Cardiac fibroblast (primary cell): ENCODE data around the gene PRKCH.

Experiments used
- DNase-seq, 2 donors: peaks; one replicate each; pipeline versions ENCODE4 v3.0.0 to v3.0.0-alpha.2; 2010; ENCODE audit warnings: low read depth in 2 of 2
- H3K4me3 ChIP-seq, 2 donors: replicated peaks in 1 of 2; 1 replicate in 1 of 2; 2 replicates in 1 of 2; pipeline ENCODE4 v1.5.1; 2011; ENCODE audit warnings: low read depth in 2 of 2, low read length in 2 of 2, mild to moderate bottlenecking in 2 of 2, moderate library complexity in 1 of 2
- TF ChIP-seq, protein P1 (sequence below): IDR thresholded peaks from one replicate; pipeline ENCODE4 v1.5.1; 2011; ENCODE audit warnings: low read depth, mild to moderate bottlenecking, low read length, inconsistent platforms

Gene PRKCH

DNA sequence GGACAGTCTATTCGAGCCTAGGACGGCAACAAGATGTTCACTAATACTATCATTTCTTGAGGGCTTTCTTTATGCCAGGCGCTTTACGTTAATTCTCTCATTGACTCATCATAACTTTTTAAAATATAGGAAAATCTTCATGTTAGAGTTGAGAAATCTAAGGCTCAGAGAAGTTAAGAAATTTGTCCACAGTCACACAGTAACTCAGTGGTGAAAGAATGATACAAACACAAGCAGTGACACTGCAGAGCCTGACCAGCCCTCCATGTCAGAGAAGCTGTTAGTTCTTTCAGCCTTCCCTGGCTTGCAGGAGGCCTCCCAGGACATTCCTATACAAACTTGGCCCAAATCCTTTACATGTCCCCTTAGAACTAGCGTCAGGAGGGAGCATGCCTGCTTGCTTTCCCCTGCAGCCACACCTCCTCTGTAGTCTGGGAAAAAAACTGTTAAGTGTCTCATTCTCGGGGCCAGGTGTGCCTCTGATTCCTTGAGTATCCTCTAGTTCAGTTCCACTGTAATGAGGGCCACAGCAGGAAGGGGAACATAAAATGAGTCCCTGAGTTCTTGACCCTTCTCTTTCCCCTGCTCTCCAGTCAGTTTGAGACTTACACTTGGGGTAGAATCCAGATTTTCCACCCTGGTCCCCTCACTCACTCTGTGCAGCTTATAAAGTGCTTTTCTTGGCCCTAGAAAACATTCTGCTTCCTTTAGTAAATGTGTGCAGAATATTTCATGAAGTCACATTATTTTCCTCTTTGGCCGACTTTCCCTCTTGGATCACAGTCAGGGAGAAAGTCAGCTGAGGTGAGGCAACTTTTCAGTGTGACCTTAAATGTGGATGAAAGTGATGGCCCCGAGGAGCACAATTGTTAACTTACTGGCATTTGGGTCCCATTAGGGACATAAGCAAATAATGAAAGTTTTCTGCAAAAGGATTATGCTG, 221.7 kb downstream of the PRKCH start:
- TF ChIP-seq, protein P1, sequence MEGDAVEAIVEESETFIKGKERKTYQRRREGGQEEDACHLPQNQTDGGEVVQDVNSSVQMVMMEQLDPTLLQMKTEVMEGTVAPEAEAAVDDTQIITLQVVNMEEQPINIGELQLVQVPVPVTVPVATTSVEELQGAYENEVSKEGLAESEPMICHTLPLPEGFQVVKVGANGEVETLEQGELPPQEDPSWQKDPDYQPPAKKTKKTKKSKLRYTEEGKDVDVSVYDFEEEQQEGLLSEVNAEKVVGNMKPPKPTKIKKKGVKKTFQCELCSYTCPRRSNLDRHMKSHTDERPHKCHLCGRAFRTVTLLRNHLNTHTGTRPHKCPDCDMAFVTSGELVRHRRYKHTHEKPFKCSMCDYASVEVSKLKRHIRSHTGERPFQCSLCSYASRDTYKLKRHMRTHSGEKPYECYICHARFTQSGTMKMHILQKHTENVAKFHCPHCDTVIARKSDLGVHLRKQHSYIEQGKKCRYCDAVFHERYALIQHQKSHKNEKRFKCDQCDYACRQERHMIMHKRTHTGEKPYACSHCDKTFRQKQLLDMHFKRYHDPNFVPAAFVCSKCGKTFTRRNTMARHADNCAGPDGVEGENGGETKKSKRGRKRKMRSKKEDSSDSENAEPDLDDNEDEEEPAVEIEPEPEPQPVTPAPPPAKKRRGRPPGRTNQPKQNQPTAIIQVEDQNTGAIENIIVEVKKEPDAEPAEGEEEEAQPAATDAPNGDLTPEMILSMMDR = no peak
- no peak overlapping the region for H3K4me3 ChIP-seq
- DNase-seq = peak in 1 of 2 donors; percentile 81

DNA sequence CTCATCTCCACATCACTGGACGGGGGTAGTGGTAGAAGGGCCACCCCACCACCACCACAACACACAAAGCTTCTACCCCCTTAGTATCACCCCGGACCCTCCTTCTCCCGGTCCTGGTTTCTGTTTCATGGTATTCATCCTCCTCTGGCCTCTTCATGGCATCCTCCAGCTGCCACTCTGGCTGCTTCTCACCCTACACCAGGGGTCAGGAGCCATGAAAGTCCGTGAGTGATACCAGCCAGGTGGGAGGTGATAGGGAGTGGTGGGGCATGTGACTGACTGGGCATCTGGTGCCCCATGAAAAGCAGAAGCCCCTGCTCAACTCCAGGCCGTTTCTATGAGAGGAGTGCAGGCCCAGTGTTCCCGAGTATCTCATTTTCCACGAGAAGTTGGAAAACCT, 222.6 kb downstream of the PRKCH start:
- H3K4me3 ChIP-seq = no peak overlapping the region
- TF ChIP-seq, protein P1 = no peak
- no peak for DNase-seq

DNA sequence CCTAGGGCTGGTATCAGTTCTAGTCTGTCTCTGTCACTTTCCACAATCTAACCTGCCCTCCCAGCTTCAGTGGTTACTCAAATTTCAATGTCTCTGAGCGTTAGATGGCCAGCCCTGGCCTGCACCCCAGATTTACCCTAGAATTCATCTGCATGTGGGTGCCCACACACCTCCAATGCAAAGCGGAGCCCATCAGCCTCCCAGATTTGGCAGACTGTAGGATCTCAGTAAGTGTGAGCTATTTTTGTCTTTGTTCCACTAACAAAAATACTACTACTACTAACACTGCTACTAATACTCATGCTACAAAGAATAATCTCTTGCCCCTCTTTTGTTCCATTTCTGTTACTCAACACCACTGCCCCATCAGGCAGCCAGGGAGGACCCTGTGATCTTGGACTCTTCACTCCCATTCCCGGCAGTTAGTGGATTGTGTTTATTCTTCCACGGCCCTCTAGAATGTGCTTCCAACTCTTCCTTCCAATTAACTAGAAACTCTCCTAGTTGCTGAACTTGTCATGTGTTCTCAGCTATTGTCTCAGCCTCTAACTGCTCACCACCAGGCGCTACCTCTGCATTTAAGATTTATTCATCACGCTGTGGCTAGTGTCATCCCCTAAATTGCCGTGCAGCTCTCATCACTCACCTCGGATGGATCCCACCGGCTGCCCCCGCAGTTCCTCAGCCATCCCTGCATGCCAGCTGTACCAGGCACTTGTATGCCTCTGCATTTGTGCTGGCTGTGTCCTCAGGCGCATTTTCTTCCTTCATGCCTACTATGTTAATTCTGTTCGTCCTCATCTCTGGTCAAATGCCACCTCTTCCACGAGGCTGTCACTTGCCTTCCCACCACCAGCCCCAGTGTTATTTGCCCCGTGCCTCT, 223.3 kb downstream of the PRKCH start:
- no peak overlapping the region for H3K4me3 ChIP-seq
- peak in 1 of 2 donors; percentile 39 for DNase-seq
- TF ChIP-seq, protein P1 = no peak

DNA sequence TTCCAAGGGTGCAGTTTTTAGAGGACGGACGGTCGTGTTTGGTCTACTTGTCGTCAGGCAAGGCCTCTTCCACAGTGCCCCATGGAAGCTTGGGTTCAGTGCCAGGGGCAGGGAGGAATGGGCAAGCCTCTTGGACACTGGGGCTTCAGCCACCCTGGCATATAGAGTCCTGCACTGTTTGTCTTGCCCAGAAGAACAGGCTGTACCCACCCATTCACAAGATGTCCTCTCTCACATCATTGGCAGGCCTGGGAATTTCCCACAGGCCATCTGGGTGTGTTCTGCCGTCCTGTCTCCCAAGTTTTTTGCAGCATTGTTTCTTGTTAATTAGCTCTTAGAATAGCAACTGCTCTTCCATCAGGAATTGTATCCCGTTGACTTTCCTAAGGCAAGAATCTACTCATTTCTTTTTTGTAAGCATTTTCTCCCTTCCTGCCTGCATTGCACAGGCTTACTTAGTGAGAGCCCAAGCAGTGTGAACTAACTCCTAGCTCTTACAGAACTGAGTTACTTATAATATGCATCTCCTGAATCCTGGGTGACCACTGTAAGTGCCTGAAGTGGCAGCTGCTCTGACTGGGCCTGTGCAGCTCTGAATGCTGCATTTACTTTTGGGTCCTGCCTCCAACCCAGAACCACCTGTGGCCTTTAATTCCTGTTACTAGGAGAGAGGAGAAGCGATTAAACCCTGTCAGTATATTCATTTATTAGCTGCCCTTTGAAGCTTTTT, 224.5 kb downstream of the PRKCH start:
- DNase-seq = no peak
- TF ChIP-seq, protein P1 = no peak
- H3K4me3 ChIP-seq = no peak overlapping the region

DNA sequence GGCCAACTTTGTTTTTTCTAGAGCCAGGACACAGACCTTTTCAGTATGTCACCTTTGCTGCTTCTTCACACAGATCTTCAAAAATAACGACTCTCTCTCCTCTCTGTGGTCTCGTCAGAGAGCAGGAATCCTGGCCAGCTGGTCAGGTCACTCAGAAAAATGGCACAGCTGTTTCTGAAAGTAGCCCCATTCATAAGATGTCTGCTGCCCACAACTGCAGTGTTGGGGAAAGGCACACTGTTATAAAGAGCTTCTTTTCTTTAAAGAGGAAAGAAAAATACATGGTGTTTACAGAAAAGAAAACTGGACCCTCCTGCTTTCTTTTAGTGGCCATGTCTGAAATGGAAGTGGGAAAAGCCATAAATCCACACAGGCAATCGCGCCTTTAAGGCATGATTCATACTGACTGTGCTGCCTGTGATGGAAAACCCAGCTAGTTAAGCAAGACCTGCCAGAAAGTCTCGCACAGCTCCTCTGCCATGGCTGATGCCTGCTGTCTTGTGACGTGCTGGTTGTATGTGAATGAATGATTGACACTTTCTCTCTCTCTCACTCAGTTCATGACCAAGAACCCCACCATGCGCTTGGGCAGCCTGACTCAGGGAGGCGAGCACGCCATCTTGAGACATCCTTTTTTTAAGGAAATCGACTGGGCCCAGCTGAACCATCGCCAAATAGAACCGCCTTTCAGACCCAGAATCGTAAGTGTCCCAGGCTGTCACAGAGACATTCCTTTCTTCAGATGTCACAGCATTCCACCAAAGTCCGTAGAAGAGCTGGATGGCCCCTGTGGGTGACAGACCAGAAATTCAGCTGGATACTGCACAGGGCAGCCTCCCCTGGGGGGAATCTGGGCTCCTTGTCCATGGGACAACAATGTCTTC, 226.0 kb downstream of the PRKCH start:
- H3K4me3 ChIP-seq = no peak overlapping the region
- peak; percentile 89 to 93 for DNase-seq
- TF ChIP-seq, protein P1 = no peak
